Keratinocyte (primary cell): ENCODE results near the gene CEP63. TPM values are rescaled to one million over a fixed set of nuclear protein-coding genes. Genes with fewer than 3 reads are reported as not detected.

Source experiments
- DNase-seq: peaks from one replicate; pipeline ENCODE4 v3.0.0-alpha.2; 2011; ENCODE audit warnings: low read depth, missing footprints, low spot score
- FAIRE-seq: peaks from 2 replicates; lab custom pipeline; 2011; peaks lifted over from hg19 to GRCh38; lab: Jason Lieb, UNC
- H2AFZ ChIP-seq: 2 replicates; pipeline ENCODE4 v1.6.0; 2012; ENCODE audit warnings: low read length, control low read depth, inconsistent platforms; ENCODE audit not compliant: control insufficient read depth
- H3K27ac ChIP-seq: 2 replicates; pipeline ENCODE4 v1.5.1; 2011; ENCODE audit warnings: low read length; ENCODE audit not compliant: control insufficient read depth, insufficient read depth
- H3K27me3 ChIP-seq: 3 replicates; pipeline ENCODE4 v1.6.0; 2011; ENCODE audit warnings: low read length; ENCODE audit not compliant: control insufficient read depth, insufficient read depth; ENCODE audit errors: extremely low read depth
- H3K36me3 ChIP-seq, 2 experiments: 2 replicates in 1 of 2; 3 replicates in 1 of 2; pipeline ENCODE4 v1.5.1; 2011; ENCODE audit warnings: low read length in 2 of 2, mild to moderate bottlenecking in 1 of 2; ENCODE audit not compliant: control insufficient read depth in 2 of 2, insufficient read depth in 2 of 2; ENCODE audit errors: extremely low read depth in 1 of 2
- H3K4me1 ChIP-seq: 3 replicates; pipeline ENCODE4 v1.5.1; 2011; ENCODE audit warnings: low read length; ENCODE audit not compliant: control insufficient read depth, insufficient read depth; ENCODE audit errors: extremely low read depth
- H3K4me2 ChIP-seq: 3 replicates; pipeline ENCODE4 v1.6.0; 2011; ENCODE audit warnings: low read depth, low read length; ENCODE audit not compliant: control insufficient read depth, insufficient read depth; ENCODE audit errors: extremely low read depth
- H3K4me3 ChIP-seq, 3 experiments: fragments of 200-600 bp in 1 of 3; sonication (generic) in 1 of 3; 2 replicates in 2 of 3; 3 replicates in 1 of 3; pipeline ENCODE4 v1.5.1; 2011 to 2016; ENCODE audit warnings: low read length in 3 of 3, mild to moderate bottlenecking in 3 of 3, control low read depth in 2 of 3, inconsistent platforms in 1 of 3, low read depth in 1 of 3, mixed read lengths in 1 of 3, mixed run types in 1 of 3, moderate library complexity in 1 of 3; ENCODE audit not compliant: control insufficient read depth in 2 of 3, insufficient read depth in 2 of 3; ENCODE audit errors: extremely low read depth in 1 of 3
- H3K79me2 ChIP-seq: 2 replicates; pipeline ENCODE4 v1.6.0; 2012; ENCODE audit warnings: low read length; ENCODE audit not compliant: control insufficient read depth, insufficient read depth
- H3K9ac ChIP-seq: 3 replicates; pipeline ENCODE4 v1.6.0; 2011; ENCODE audit warnings: low read length; ENCODE audit not compliant: control insufficient read depth, insufficient read depth; ENCODE audit errors: extremely low read depth
- H3K9me1 ChIP-seq: 3 replicates; pipeline ENCODE4 v1.6.0; 2011; ENCODE audit warnings: low read length; ENCODE audit not compliant: control insufficient read depth, insufficient read depth; ENCODE audit errors: extremely low read depth
- H3K9me3 ChIP-seq: 2 replicates; pipeline ENCODE4 v1.5.1; 2012; ENCODE audit warnings: low read depth, low read length; ENCODE audit not compliant: control insufficient read depth
- H4K20me1 ChIP-seq: 3 replicates; pipeline ENCODE4 v1.6.0; 2011; ENCODE audit warnings: low read length; ENCODE audit not compliant: control insufficient read depth, insufficient read depth; ENCODE audit errors: extremely low read depth
- EZH2 ChIP-seq: IDR thresholded peaks from one replicate; pipeline ENCODE4 v1.6.1; 2012; ENCODE audit warnings: inconsistent platforms, mild to moderate bottlenecking, low read length, moderate library complexity
- dilution Hi-C: fragments of 300-500 bp; cut with MboI; formaldehyde crosslinking; loops from one replicate; pipeline ENCODE4 v1.7.0; 2020; ENCODE audit warnings: low sequenced_read_pairs; ENCODE audit not compliant: extremely low pct_ligation_motif_present
- polyA plus RNA-seq, 5 experiments: library from polyadenylated mRNA; depleted of rRNA in 3 of 5; stranded (reverse) in 3 of 5; stranded (forward) in 1 of 5; unstranded in 1 of 5; fragments of >200 nt; gene quantifications; 1 replicate in 1 of 5; 2 replicates in 3 of 5; 3 replicates in 1 of 5; pipeline versions ENCODE4 v1.2.1 to v1.2.3, GENCODE V29; 2011 to 2012; ENCODE audit warnings: missing spikeins in 2 of 5, low read depth in 1 of 5, low replicate concordance in 1 of 5
- TF ChIP-seq, protein P1 (sequence below), 3 experiments: IDR thresholded peaks in 1 of 3; conservative IDR thresholded peaks in 1 of 3; optimal IDR thresholded peaks in 1 of 3; 2 replicates in 2 of 3; 3 replicates in 1 of 3; pipeline versions ENCODE3 to v1.5.1; 2011; ENCODE audit warnings: low read length in 3 of 3, mild to moderate bottlenecking in 3 of 3, moderate library complexity in 2 of 3, control low read depth in 1 of 3, inconsistent platforms in 1 of 3; ENCODE audit not compliant: insufficient read depth in 2 of 3; ENCODE audit errors: extremely low read depth in 1 of 3

The CEP63 gene
- polyA plus RNA-seq, 1 donor (not counting 4 experiments of a cell fraction or from before 2014, with no cell fraction given): 10.1 TPM

- Histone ChIP-seq H3K9me3 (no peaks in the 10 kb centered on the region), H3K79me2 (no peaks in the 10 kb centered on the region), H3K27ac (peak overlapping the region; percentile 64), H3K4me3 (peak overlapping the region in 1 of 3 experiments; percentile 9), H3K36me3 (peaks cover 0 to 7% of the 10 kb centered on the region in 2 experiments), H2AFZ (peak overlapping the region; percentile 55), H3K27me3 (no peaks in the 10 kb centered on the region), H3K9me1 (no peaks in the 10 kb centered on the region), H3K4me1 (peaks cover 38% of the 10 kb centered on the region), H3K4me2 (peak overlapping the region; percentile 74), H4K20me1 (no peaks in the 10 kb centered on the region), H3K9ac (no peak overlapping the region)
- DNase-seq: no peak
- peak; percentile 93 for FAIRE-seq
- TF ChIP-seq, protein P1, sequence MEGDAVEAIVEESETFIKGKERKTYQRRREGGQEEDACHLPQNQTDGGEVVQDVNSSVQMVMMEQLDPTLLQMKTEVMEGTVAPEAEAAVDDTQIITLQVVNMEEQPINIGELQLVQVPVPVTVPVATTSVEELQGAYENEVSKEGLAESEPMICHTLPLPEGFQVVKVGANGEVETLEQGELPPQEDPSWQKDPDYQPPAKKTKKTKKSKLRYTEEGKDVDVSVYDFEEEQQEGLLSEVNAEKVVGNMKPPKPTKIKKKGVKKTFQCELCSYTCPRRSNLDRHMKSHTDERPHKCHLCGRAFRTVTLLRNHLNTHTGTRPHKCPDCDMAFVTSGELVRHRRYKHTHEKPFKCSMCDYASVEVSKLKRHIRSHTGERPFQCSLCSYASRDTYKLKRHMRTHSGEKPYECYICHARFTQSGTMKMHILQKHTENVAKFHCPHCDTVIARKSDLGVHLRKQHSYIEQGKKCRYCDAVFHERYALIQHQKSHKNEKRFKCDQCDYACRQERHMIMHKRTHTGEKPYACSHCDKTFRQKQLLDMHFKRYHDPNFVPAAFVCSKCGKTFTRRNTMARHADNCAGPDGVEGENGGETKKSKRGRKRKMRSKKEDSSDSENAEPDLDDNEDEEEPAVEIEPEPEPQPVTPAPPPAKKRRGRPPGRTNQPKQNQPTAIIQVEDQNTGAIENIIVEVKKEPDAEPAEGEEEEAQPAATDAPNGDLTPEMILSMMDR (optimal IDR thresholded peaks at IDR 0.05 in 1 of 3, IDR thresholded peaks at IDR 0.05 in 1 of 3, conservative IDR thresholded peaks at IDR 0.05 in 1 of 3; ENCODE audit: extremely low read depth in 1 of 3, insufficient read depth in 2 of 3, low read length in 3 of 3): no peak
- TF ChIP-seq EZH2: no peak
- dilution Hi-C loops: no loop called here
Measured at GRCh38 chr3:134471521-134472193, 14.2 kb upstream of the CEP63 start.

GRCh38 chr3:134472831-134473230, 13.0 kb upstream of the CEP63 start:
- H3K9me3 ChIP-seq: no peaks in the 10 kb centered on the region
- H3K4me1 ChIP-seq: peaks cover 50% of the 10 kb centered on the region
- H3K9ac ChIP-seq: no peak overlapping the region
- no peaks in the 10 kb centered on the region for H3K79me2 ChIP-seq
- no peaks in the 10 kb centered on the region for H4K20me1 ChIP-seq
- H3K4me2 ChIP-seq: no peak overlapping the region
- peaks cover 0 to 9% of the 10 kb centered on the region in 2 experiments for H3K36me3 ChIP-seq
- dilution Hi-C loops: no loop called here
- no peak overlapping the region for H3K4me3 ChIP-seq
- H3K27ac ChIP-seq: peak overlapping the region; percentile 64
- DNase-seq (no peak), FAIRE-seq (no peak)
- no peak overlapping the region for H2AFZ ChIP-seq
- H3K27me3 ChIP-seq: no peaks in the 10 kb centered on the region
- no peak for TF ChIP-seq EZH2
- TF ChIP-seq, protein P1 (optimal IDR thresholded peaks at IDR 0.05 in 1 of 3, IDR thresholded peaks at IDR 0.05 in 1 of 3, conservative IDR thresholded peaks at IDR 0.05 in 1 of 3; ENCODE audit: extremely low read depth in 1 of 3, insufficient read depth in 2 of 3, low read length in 3 of 3): no peak
- H3K9me1 ChIP-seq: no peaks in the 10 kb centered on the region
